ENCODE data around the gene UFD1. TPM values are rescaled to one million over a fixed set of nuclear protein-coding genes. Genes with fewer than 3 reads are reported as not detected.

The UFD1 gene
- total RNA-seq, 1 experiment from 2014 or later, result 74.4 TPM

DNA sequence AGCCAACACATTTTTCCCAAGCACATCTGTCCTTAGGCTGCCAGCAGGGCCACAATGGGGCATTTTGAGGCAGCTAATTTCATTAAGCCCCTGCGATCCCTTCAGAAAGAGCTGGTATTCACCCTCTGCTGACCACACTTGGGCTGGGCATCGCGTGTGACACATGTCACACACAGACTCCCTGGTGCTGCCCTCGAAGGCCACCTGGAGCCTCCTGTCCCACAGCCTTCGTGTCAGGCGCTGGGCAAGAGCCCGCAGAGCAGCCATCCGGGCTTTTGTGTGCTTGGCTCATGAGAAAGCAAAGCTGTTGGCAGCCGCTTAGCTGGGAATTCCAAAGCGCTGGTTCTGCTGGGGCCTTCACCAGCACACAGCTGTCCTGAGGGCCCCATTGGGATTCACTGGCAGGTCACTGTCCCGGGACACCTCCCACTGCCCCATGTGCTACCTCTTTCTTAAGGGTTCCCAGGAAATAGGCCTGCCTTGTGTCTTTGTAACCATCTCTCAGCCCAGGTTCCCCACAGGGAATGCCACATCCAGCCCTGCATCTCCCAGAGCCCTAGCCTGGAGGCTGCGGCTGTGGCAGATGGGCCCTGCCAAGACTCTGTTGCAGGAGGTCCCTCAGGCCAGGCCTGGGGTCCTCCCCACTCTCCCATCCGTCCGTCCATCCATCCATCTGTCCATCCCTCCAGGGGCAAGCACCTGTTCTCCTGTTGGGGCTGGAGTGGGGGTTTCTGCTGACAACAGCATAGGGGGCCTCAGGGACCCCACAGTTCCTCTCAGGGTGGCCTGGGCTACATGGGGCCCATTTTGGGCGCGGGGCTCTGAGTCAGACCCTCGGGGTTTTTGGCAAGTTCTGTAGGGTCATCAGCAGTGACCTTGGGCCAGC, 40.3 kb upstream of the UFD1 start:
- Mint-ChIP-seq H3K27me3 (ENCODE audit: low read depth) (peaks cover 37% of the 10 kb centered on the region), H3K4me3 (no peak overlapping the region), H3K36me3 (ENCODE audit: insufficient read depth in 1 of 3, low read depth in 3 of 3) (peaks cover 11 to 37% (median 36%) of the 10 kb centered on the region in 3 experiments; a peak in 5 of 7 replicates), H3K4me1 (peaks cover 5 to 9% of the 10 kb centered on the region in 2 experiments; a peak in 3 of 4 replicates), H3K9me3 (no peaks in the 10 kb centered on the region), H3K27ac (no peak overlapping the region)
- no peaks in the 10 kb centered on the region for H3K4me1 ChIP-seq (ENCODE audit: insufficient read depth, low read length)
- H2AFZ ChIP-seq (ENCODE audit: low read length), result no peak overlapping the region
- H4K5ac ChIP-seq (ENCODE audit: insufficient read length, low read depth, low read length), result no peak overlapping the region
- no peak overlapping the region for H4K91ac ChIP-seq (ENCODE audit: insufficient read length, low read depth, low read length)
- WGBS (ENCODE audit: extremely low coverage, insufficient read length, low lambda C conversion rate), result no CpG with 5 or more reads among the region's 17 CpGs
- H2AK5ac ChIP-seq (ENCODE audit: insufficient read length, low read length), result no peak overlapping the region
- DNase-seq, result no peak
- H3K79me1 ChIP-seq (ENCODE audit: insufficient read depth, low read depth, low read length, poor library complexity, severe bottlenecking), result no peaks in the 10 kb centered on the region
- no peak overlapping the region for H3K9ac ChIP-seq (ENCODE audit: extremely low read depth, insufficient read length, low read length)
- peaks cover 14% of the 10 kb centered on the region for H3K23me2 ChIP-seq (ENCODE audit: insufficient read length, low read depth, low read length, poor library complexity, severe bottlenecking)
- no peaks in the 10 kb centered on the region for H3K9me3 ChIP-seq (ENCODE audit: control insufficient read depth, low read depth, low read length)
- no peak overlapping the region for H3K18ac ChIP-seq (ENCODE audit: insufficient read length, low read depth, low read length)
- H3K4me2 ChIP-seq (ENCODE audit: insufficient read depth, insufficient read length, low read length), result no peak overlapping the region
- no peak overlapping the region for H2BK5ac ChIP-seq (ENCODE audit: insufficient read length, low read length)
- H4K8ac ChIP-seq (replicated peaks; ENCODE audit: insufficient read length, low read depth, low read length), result no peak overlapping the region
- H4K20me1 ChIP-seq (ENCODE audit: control insufficient read depth, insufficient read depth, insufficient read length), result no peaks in the 10 kb centered on the region
- no peak overlapping the region for H3K4ac ChIP-seq (ENCODE audit: low read depth, low read length)
- no peak overlapping the region for H3K14ac ChIP-seq (ENCODE audit: insufficient read depth, low read length)
- peaks cover 4% of the 10 kb centered on the region; the same call in 1 of the 2 replicates for H3K27me3 ChIP-seq (ENCODE audit: insufficient read depth, low read length)
- H3T11ph ChIP-seq (ENCODE audit: low read length), result no peak overlapping the region
- H3K56ac ChIP-seq (ENCODE audit: insufficient read length, low read depth, low read length), result no peak overlapping the region
- H3K27ac ChIP-seq (ENCODE audit: insufficient read length, low read depth, low read length), result no peak overlapping the region
- no peaks in the 10 kb centered on the region for H3K79me2 ChIP-seq (ENCODE audit: insufficient read depth, low read length)
- no peak overlapping the region for H2BK120ac ChIP-seq (ENCODE audit: low read depth, low read length, poor library complexity, severe bottlenecking)
- H2BK12ac ChIP-seq (ENCODE audit: insufficient read length, low read depth, low read length), result no peak overlapping the region
- no peak overlapping the region for H2BK15ac ChIP-seq (ENCODE audit: low read depth, low read length)
- H3K23ac ChIP-seq (ENCODE audit: insufficient read length, low read depth, low read length), result no peak overlapping the region
- TF ChIP-seq, protein P1, sequence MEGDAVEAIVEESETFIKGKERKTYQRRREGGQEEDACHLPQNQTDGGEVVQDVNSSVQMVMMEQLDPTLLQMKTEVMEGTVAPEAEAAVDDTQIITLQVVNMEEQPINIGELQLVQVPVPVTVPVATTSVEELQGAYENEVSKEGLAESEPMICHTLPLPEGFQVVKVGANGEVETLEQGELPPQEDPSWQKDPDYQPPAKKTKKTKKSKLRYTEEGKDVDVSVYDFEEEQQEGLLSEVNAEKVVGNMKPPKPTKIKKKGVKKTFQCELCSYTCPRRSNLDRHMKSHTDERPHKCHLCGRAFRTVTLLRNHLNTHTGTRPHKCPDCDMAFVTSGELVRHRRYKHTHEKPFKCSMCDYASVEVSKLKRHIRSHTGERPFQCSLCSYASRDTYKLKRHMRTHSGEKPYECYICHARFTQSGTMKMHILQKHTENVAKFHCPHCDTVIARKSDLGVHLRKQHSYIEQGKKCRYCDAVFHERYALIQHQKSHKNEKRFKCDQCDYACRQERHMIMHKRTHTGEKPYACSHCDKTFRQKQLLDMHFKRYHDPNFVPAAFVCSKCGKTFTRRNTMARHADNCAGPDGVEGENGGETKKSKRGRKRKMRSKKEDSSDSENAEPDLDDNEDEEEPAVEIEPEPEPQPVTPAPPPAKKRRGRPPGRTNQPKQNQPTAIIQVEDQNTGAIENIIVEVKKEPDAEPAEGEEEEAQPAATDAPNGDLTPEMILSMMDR (conservative IDR thresholded peaks at IDR 0.05), result no peak
- no peak overlapping the region for H2BK20ac ChIP-seq (ENCODE audit: low read depth, low read length, poor library complexity, severe bottlenecking)

Data from H9 (cell line).